Endothelial cell of umbilical vein (primary cell): ENCODE measurements around the gene ZC3H15. TPM values are rescaled to one million over a fixed set of nuclear protein-coding genes. Genes with fewer than 3 reads are reported as not detected.

ENCODE experiments used
- BruUV-seq: library from RNA; stranded (reverse); fragments of 400-500 nt; replicated peaks from 2 replicates; lab custom pipeline; 2021; lab: Mats Ljungman, UMichigan
- CTCF ChIA-PET: fragments of 300-600, 350-600 bp; sonication (Branson Sonifier 250); formaldehyde crosslinking; loops from one replicate; lab custom pipeline; 2021; ENCODE audit warnings: antibody characterized with exemption, inconsistent platforms; lab: Charles Lee
- POLR2A ChIA-PET: fragments of 300-600, 350-600 bp; sonication (Branson Sonifier 250); formaldehyde crosslinking; loops from one replicate; lab custom pipeline; 2021; ENCODE audit warnings: antibody characterized with exemption, inconsistent platforms; lab: Charles Lee
- DNase-seq: peaks from one replicate; pipeline ENCODE4 v3.0.0-alpha.2; 2011; ENCODE audit warnings: low read depth, low spot score
- FAIRE-seq: peaks from 2 replicates; lab custom pipeline; 2011; peaks lifted over from hg19 to GRCh38; lab: Jason Lieb, UNC
- H2AFZ ChIP-seq: 2 replicates; pipeline ENCODE4 v1.6.0; 2012; ENCODE audit warnings: low read depth, low read length, control low read depth, inconsistent platforms
- H3K27ac ChIP-seq: 2 replicates; pipeline ENCODE4 v1.5.1; 2011; ENCODE audit warnings: low read depth, mild to moderate bottlenecking, control low read depth, low read length, moderate library complexity; ENCODE audit not compliant: insufficient read depth
- H3K27me3 ChIP-seq, 2 experiments: 2 replicates each; pipeline versions ENCODE4 v1.6.0 to v1.6.1; 2011; ENCODE audit warnings: low read length in 2 of 2, mixed read lengths in 1 of 2; ENCODE audit not compliant: control insufficient read depth in 2 of 2, insufficient read depth in 2 of 2
- H3K36me3 ChIP-seq, 2 experiments: 2 replicates in 1 of 2; 3 replicates in 1 of 2; pipeline ENCODE4 v1.5.1; 2011; ENCODE audit warnings: low read length in 2 of 2, mild to moderate bottlenecking in 1 of 2, moderate library complexity in 1 of 2; ENCODE audit not compliant: control insufficient read depth in 2 of 2, insufficient read depth in 2 of 2; ENCODE audit errors: extremely low read depth in 1 of 2
- H3K4me1 ChIP-seq: 3 replicates; pipeline ENCODE4 v1.5.1; 2011; ENCODE audit warnings: mild to moderate bottlenecking, low read length; ENCODE audit not compliant: control insufficient read depth, insufficient read depth; ENCODE audit errors: extremely low read depth
- H3K4me2 ChIP-seq: 2 replicates; pipeline ENCODE4 v1.6.1; 2011; ENCODE audit warnings: low read length, control low read depth, mixed read lengths; ENCODE audit not compliant: insufficient read depth
- H3K4me3 ChIP-seq, 3 experiments: fragments of 200-600 bp in 1 of 3; sonication (generic), shearing (Covaris generic) in 1 of 3; replicated peaks in 1 of 3; 2 replicates each; pipeline ENCODE4 v1.5.1; 2011 to 2016; ENCODE audit warnings: control low read depth in 3 of 3, low read length in 3 of 3, mild to moderate bottlenecking in 2 of 3, inconsistent platforms in 1 of 3, low read depth in 1 of 3, moderate library complexity in 1 of 3; ENCODE audit not compliant: insufficient read depth in 1 of 3
- H3K79me2 ChIP-seq: 2 replicates; pipeline ENCODE4 v1.6.0; 2012; ENCODE audit warnings: low read length, inconsistent platforms; ENCODE audit not compliant: control insufficient read depth, insufficient read depth
- H3K9ac ChIP-seq: replicated peaks from 2 replicates; pipeline ENCODE3; 2011; ENCODE audit warnings: low read length, control low read depth; ENCODE audit not compliant: insufficient read depth; ENCODE audit errors: extremely low read depth
- H3K9me1 ChIP-seq: replicated peaks from 3 replicates; pipeline ENCODE4 v1.6.0; 2011; ENCODE audit warnings: mild to moderate bottlenecking, low read length; ENCODE audit not compliant: control insufficient read depth, insufficient read depth; ENCODE audit errors: extremely low read depth
- H3K9me3 ChIP-seq: replicated peaks from 2 replicates; pipeline ENCODE4 v1.5.1; 2012; ENCODE audit warnings: low read length, inconsistent platforms; ENCODE audit not compliant: control insufficient read depth, insufficient read depth
- H4K20me1 ChIP-seq: replicated peaks from 2 replicates; pipeline ENCODE3; 2011; ENCODE audit warnings: mild to moderate bottlenecking, low read length; ENCODE audit not compliant: control insufficient read depth, insufficient read depth; ENCODE audit errors: extremely low read depth
- EZH2 ChIP-seq: IDR thresholded peaks from 2 replicates; pipeline ENCODE4 v1.6.1; 2012; ENCODE audit warnings: borderline replicate concordance, low read depth, mild to moderate bottlenecking, moderate library complexity, low read length, inconsistent platforms; ENCODE audit not compliant: severe bottlenecking
- FOS ChIP-seq: IDR thresholded peaks from 2 replicates; pipeline ENCODE4 v1.6.1; 2011; ENCODE audit warnings: mild to moderate bottlenecking, low read length, moderate library complexity, borderline replicate concordance; ENCODE audit not compliant: insufficient read depth
- GATA2 ChIP-seq: IDR thresholded peaks from 2 replicates; pipeline ENCODE4 v1.7.0; 2011; ENCODE audit warnings: low read depth, mild to moderate bottlenecking, moderate library complexity, mixed read lengths, low read length; ENCODE audit not compliant: insufficient read length, insufficient read depth
- JUN ChIP-seq: IDR thresholded peaks from 2 replicates; pipeline ENCODE4 v1.6.1; 2011; ENCODE audit warnings: borderline replicate concordance, low read depth; ENCODE audit not compliant: insufficient read length, insufficient read depth
- MYC ChIP-seq: IDR thresholded peaks from one replicate; pipeline ENCODE4 v1.6.1; 2011; ENCODE audit warnings: mild to moderate bottlenecking, low read depth, low read length
- POLR2A ChIP-seq: IDR thresholded peaks from 2 replicates; pipeline ENCODE4 v1.6.1; 2012; ENCODE audit warnings: low read depth, mild to moderate bottlenecking, control low read depth, low read length
- POLR2AphosphoS5 ChIP-seq: IDR thresholded peaks from 2 replicates; pipeline ENCODE4 v1.6.1; 2012; ENCODE audit warnings: low read depth, mild to moderate bottlenecking, control low read depth, low read length, moderate library complexity; ENCODE audit not compliant: insufficient read depth
- dilution Hi-C: fragments of 300-500 bp; cut with MboI; formaldehyde crosslinking; loops from one replicate; pipeline ENCODE4 v1.15.0; 2019; ENCODE audit warnings: low sequenced_read_pairs; ENCODE audit not compliant: extremely low pct_ligation_motif_present
- intact Hi-C: fragments of 100-400 bp; cut with micrococcal nuclease; formaldehyde crosslinking; loops from one replicate; pipeline ENCODE4 v1.10.0; 2022
- polyA plus RNA-seq, 4 experiments: library from polyadenylated mRNA; depleted of rRNA in 3 of 4; stranded (reverse) in 3 of 4; unstranded in 1 of 4; fragments of >200 nt; gene quantifications; 2 replicates each; pipeline versions ENCODE4 v1.2.1 to v1.2.3, GENCODE V29; 2011 to 2012; ENCODE audit warnings: missing spikeins in 1 of 4
- total RNA-seq: library from RNA; stranded (reverse); gene quantifications from 2 replicates; pipeline ENCODE4 v1.2.3, GENCODE V29; 2021
- TF ChIP-seq, protein P1 (sequence below): IDR thresholded peaks from 2 replicates; pipeline ENCODE4 v1.6.1; 2011; ENCODE audit not compliant: insufficient read depth, insufficient read length
- TF ChIP-seq, protein P2 (sequence below), 2 donors: IDR thresholded peaks; 1 replicate in 1 of 2; 2 replicates in 1 of 2; pipeline ENCODE4 v1.5.1; 2011; ENCODE audit warnings: low read length in 2 of 2, mild to moderate bottlenecking in 2 of 2, moderate library complexity in 2 of 2, control low read depth in 1 of 2, inconsistent platforms in 1 of 2, low read depth in 1 of 2; ENCODE audit not compliant: insufficient read depth in 1 of 2; ENCODE audit errors: extremely low read depth in 1 of 2

The ZC3H15 gene
- total and polyA plus RNA-seq, 2 donors (not counting 3 experiments of a cell fraction or from before 2014, with no cell fraction given) = 24.1 to 65.1 TPM

DNA sequence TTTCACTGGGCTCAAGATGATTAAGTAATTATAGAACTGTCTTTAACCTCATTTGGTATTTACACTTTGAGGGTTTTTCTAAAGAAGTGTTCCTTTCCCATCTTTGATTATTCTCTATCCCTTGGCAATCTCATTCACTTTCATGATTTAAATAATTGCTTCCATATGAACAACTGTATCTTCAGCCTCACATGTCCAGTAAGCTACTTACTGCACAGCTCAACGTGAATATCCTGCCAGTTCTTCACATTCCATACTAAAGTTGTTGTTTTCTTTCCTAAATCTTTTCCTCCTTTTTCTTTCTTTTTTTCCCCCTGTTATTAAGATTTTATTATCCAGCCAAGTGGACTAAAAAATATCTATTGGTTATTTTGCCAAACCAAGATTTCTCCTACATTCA is 37.7 kb downstream of the ZC3H15 start:
- Histone ChIP-seq H3K27me3 (no peaks in the 10 kb centered on the region), H3K9ac (no peak overlapping the region), H3K4me3 (no peak overlapping the region), H3K79me2 (no peaks in the 10 kb centered on the region), H3K27ac (no peak overlapping the region), H3K9me1 (no peaks in the 10 kb centered on the region), H2AFZ (no peak overlapping the region), H3K4me2 (no peak overlapping the region), H3K4me1 (no peaks in the 10 kb centered on the region), H3K9me3 (no peaks in the 10 kb centered on the region), H4K20me1 (no peaks in the 10 kb centered on the region), H3K36me3 (peaks cover 0 to 4% of the 10 kb centered on the region in 2 experiments)
- no peak for DNase-seq
- dilution Hi-C loops = no loop called here
- CTCF ChIA-PET = interaction anchor here (0.7 to 1.3 kb wide), 2 partner anchors 21 to 118 kb away, joined by 3 to 4 read pairs; no protein-coding TSS in a partner anchor
- TF ChIP-seq MYC (no peak), EZH2 (no peak), POLR2A (no peak), JUN (no peak), FOS (no peak), POLR2AphosphoS5 (no peak)
- TF ChIP-seq, protein P1, sequence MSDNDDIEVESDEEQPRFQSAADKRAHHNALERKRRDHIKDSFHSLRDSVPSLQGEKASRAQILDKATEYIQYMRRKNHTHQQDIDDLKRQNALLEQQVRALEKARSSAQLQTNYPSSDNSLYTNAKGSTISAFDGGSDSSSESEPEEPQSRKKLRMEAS = no peak
- FAIRE-seq = no peak
- POLR2A ChIA-PET = no interaction called here
- intact Hi-C loops = no loop called here
- BruUV-seq = no TSS peak

DNA sequence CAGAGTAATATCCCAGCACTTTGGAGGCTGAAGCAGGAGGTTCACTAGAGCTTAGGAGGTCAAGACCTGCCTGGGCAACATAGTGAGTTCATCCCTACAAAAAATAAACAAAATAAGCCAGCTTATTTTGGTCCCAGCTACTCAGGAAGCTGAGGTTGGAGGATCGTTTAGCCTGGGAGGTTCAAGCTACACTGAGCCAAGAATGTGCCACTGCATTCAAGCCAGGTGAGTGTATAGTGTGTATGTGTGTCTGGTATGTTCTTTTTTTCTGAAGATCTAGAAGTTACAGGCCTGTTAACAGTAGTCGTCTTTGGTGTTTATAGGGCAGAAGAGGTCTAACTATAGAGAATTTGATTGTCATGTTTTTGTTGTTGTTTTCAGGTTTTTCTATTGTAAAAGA is 40.2 kb downstream of the ZC3H15 start:
- no peaks in the 10 kb centered on the region for H4K20me1 ChIP-seq
- H3K27ac ChIP-seq = no peak overlapping the region
- intact Hi-C loops (no loop called here), dilution Hi-C loops (no loop called here)
- DNase-seq (no peak), FAIRE-seq (peak; percentile 21)
- no peaks in the 10 kb centered on the region for H3K4me1 ChIP-seq
- no peak overlapping the region for H3K4me3 ChIP-seq
- no peak overlapping the region for H3K9ac ChIP-seq
- no peaks in the 10 kb centered on the region for H3K9me3 ChIP-seq
- ChIA-PET POLR2A (no interaction called here), CTCF (interaction anchor here (0.6 kb wide), 1 partner anchor 49 kb away, joined by 3 read pairs; no protein-coding TSS in a partner anchor)
- no peak overlapping the region for H3K4me2 ChIP-seq
- H3K79me2 ChIP-seq = no peaks in the 10 kb centered on the region
- H3K27me3 ChIP-seq = no peaks in the 10 kb centered on the region
- H2AFZ ChIP-seq = no peak overlapping the region
- H3K36me3 ChIP-seq = no peaks in the 10 kb centered on the region
- H3K9me1 ChIP-seq = no peaks in the 10 kb centered on the region
- TF ChIP-seq JUN (no peak), MYC (no peak), POLR2A (no peak), GATA2 (no peak), FOS (no peak), EZH2 (no peak), POLR2AphosphoS5 (no peak)
- TF ChIP-seq, protein P2, sequence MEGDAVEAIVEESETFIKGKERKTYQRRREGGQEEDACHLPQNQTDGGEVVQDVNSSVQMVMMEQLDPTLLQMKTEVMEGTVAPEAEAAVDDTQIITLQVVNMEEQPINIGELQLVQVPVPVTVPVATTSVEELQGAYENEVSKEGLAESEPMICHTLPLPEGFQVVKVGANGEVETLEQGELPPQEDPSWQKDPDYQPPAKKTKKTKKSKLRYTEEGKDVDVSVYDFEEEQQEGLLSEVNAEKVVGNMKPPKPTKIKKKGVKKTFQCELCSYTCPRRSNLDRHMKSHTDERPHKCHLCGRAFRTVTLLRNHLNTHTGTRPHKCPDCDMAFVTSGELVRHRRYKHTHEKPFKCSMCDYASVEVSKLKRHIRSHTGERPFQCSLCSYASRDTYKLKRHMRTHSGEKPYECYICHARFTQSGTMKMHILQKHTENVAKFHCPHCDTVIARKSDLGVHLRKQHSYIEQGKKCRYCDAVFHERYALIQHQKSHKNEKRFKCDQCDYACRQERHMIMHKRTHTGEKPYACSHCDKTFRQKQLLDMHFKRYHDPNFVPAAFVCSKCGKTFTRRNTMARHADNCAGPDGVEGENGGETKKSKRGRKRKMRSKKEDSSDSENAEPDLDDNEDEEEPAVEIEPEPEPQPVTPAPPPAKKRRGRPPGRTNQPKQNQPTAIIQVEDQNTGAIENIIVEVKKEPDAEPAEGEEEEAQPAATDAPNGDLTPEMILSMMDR (IDR thresholded peaks at IDR 0.05; ENCODE audit: extremely low read depth in 1 of 2, insufficient read depth in 1 of 2, low read depth in 1 of 2, low read length in 2 of 2) = no peak
- TF ChIP-seq, protein P1 = no peak
- BruUV-seq = no TSS peak
